Measurements from ENCODE around the gene NR2C1.

NR2C1 gene

DNA sequence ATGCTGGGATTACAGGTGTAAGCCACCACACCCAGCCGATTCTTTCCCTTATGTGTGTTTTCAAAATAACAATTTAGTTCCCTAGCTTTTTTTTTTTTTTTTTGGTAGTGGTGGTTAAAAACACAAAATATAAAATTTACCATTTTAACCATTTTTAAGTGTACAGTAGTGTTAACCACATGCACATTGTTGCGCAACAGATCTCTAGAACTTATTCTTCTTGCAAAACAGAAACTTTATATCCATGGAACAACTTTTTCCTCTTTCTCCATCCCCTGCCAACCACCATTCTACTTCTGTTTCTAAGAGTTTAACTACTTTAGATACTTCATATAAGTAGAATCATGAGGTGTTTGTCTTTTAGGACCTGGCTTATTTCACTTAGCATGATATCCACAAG, 68.8 kb downstream of the NR2C1 start:
- in situ Hi-C loops (cut with MboI; ENCODE audit: low sequenced_read_pairs): no loop called here

DNA sequence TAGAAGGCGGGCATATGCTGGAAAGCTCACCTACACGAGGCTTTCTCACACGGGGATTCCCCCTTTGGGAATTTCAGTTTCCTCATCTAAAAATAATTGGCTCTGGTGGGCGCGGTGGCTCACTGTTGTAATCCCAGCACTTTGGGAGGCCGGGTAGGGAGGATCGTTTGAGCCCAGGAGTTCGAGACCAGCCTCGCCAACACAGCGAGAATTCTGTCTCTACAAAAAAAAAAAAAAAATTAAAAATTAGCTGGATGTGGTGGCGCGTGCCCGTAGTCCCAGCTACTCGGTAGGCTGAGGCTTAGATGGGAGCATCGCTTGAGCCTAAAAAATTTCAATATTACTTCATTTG, 69.5 kb downstream of the NR2C1 start:
- in situ Hi-C loops (cut with MboI; ENCODE audit: low sequenced_read_pairs): no loop called here

DNA sequence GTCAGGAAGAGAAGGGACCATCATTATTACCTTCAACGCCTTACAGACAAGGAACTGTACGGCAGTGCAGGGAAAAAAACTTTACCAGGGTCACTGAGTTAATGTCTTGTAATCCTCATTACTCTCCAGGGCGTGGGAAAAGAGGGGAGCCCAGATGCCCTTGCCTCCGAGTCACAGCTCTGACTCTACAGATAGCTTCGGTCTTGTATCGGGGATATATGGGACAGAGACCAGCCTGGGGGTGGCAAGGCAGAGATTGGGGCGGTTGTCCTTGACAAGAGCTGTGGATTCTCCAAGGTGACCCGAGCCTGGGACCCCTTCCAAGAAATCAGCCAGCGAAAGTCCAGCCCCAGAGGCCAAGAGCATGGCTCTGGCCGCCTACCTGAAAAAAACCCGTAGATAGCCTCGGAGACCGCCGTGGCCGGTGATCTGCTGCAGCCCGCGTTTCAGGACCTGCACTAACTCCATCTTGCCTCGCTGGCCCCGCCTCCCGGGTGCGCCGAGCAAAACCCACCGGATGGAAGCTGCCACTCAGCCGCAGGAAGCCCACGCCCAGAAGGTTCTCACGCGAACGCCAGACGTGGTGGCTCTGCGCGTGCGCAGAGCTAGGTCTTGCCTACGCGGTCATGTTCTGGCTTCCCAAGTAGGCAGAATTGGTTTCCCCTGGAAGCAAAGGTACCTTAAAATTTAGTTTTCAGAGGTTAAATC, 70.1 kb downstream of the NR2C1 start, which contains the start of gene NDUFA12:
NDUFA12 (minus strand) TSS at position 485 of the 708 bp plus-strand sequence; CDS start at position 468, 17 bp downstream.
- in situ Hi-C loops (cut with MboI; ENCODE audit: low sequenced_read_pairs): no loop called here

DNA sequence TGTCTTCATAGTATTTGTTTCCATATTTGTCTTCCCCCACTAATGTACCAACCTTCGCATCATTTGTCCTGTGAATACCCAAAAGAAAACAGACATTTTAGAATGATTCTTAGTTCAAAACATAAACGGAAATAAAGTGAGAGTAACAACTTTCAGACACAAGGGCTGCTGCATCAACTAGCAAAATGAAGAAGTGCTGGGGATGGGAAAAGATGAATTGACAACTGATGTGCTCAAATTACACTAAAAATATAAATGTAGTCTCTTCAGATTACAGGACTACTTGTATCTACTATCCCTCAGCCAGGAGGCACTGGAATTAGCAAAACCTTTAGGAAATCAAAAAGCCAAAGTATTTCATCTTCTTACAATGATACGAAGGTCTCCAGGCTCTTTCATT, 70.7 kb downstream of the NR2C1 start:
- in situ Hi-C loops (cut with MboI; ENCODE audit: low sequenced_read_pairs): no loop called here

- in situ Hi-C loops (cut with MboI; ENCODE audit: low sequenced_read_pairs): loop anchor here (25.0 kb wide), 1 partner anchor 861 kb away; the partner anchor contains the start of gene PLXNC1
Observed at GRCh38 chr12:94998326-94998725, 75.1 kb downstream of the NR2C1 start.

DNA sequence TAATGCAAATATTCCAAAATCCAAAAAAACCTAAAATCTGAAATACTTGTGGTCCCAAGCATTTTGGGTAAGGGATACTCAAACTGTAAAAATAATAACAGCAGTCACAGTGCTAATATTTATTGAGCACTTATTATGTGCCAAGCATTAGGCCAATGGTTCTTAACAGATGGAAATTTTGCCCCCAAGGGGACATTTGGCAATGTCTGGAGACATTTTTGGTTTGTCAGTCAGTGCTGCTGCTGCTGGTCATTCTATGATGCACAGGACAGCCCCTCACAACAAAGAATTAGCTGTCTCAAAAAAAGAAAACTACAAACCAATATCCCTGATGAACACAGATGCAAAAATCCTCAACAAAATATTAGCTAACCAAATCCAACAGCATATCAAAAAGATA, 75.7 kb downstream of the NR2C1 start:
- in situ Hi-C loops (cut with MboI; ENCODE audit: low sequenced_read_pairs): loop anchor here (25.0 kb wide), 1 partner anchor 860 kb away; the partner anchor contains the start of gene PLXNC1

GRCh38 chr12:94997061-94997460, 76.4 kb downstream of the NR2C1 start:
- in situ Hi-C loops (cut with MboI; ENCODE audit: low sequenced_read_pairs): loop anchor here (25.0 kb wide), 1 partner anchor 860 kb away; the partner anchor contains the start of gene PLXNC1

DNA sequence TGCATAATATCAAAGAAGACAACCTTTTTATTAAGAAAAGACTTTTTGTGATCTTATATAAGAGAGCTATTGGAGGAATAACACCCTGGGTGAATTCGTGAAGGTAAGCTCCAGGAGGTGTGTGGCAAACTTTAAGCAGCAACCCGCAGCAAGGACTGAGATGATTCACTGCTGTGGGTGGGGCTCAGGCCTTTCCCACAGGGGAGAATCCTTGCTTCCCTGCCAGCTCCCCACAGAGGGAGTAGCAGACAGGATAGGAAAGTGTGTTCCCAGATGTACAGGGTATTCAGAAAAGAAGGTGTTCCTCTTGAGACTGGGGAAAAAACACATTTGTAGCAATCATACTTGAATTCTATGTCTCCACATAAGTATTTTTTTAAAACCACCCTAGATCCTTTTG, 79.1 kb downstream of the NR2C1 start:
- in situ Hi-C loops (cut with MboI; ENCODE audit: low sequenced_read_pairs): loop anchor here (25.0 kb wide), 1 partner anchor 857 kb away; the partner anchor contains the start of gene PLXNC1

- in situ Hi-C loops (cut with MboI; ENCODE audit: low sequenced_read_pairs): loop anchor here (25.0 kb wide), 1 partner anchor 857 kb away; the partner anchor contains the start of gene PLXNC1
Observed at GRCh38 chr12:94993855-94994254, 79.6 kb downstream of the NR2C1 start.

DNA sequence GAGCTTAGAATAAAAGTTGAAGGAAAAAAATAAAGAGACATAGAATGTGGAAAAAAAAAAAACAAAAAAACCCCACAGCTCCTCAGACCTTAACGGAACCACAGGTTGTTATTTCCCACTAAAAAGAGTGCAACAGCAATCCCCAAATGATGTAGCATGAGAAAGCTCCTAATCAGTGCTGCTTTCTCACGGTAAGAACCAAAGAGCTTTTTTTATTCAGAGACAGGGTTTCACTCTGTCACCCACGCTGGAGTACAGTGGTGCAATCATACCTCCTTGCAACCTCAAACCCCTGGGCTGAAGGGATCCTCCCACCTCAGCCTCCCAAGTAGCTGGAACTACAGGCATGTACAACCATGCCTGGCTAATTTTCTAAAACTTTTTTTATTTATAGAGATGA, 83.2 kb downstream of the NR2C1 start:
- in situ Hi-C loops (cut with MboI; ENCODE audit: low sequenced_read_pairs): loop anchor here (25.0 kb wide), 1 partner anchor 853 kb away; the partner anchor contains the start of gene PLXNC1

GRCh38 chr12:94988471-94988870, 84.9 kb downstream of the NR2C1 start:
- in situ Hi-C loops (cut with MboI; ENCODE audit: low sequenced_read_pairs): loop anchor here (25.0 kb wide), 1 partner anchor 851 kb away; the partner anchor contains the start of gene PLXNC1

GRCh38 chr12:94987801-94988200, 85.6 kb downstream of the NR2C1 start:
- in situ Hi-C loops (cut with MboI; ENCODE audit: low sequenced_read_pairs): loop anchor here (25.0 kb wide), 1 partner anchor 850 kb away; the partner anchor contains the start of gene PLXNC1

- in situ Hi-C loops (cut with MboI; ENCODE audit: low sequenced_read_pairs): loop anchor here (25.0 kb wide), 1 partner anchor 850 kb away; the partner anchor contains the start of gene PLXNC1
Observed at GRCh38 chr12:94987076-94987669, 86.2 kb downstream of the NR2C1 start.

DNA sequence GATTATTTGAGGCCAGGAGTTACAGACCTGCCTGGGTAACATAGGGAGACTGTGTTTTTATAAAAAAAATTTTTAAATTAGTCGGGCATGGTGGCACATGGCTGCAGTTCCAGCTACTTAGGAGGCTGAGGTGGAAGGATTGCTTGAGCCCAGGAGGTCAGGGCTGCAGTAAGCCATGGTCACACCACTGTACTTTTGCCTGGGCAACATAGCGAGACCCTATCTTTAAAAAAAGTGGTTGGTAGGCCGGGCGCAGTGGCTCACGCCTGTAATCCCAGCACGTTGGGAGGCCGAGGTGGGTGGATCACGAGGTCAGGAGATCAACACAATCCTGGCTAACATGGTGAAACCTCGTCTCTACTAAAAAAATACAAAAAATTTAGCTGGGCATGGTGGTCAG, 88.3 kb downstream of the NR2C1 start:
- in situ Hi-C loops (cut with MboI; ENCODE audit: low sequenced_read_pairs): loop anchor here (25.0 kb wide), 1 partner anchor 848 kb away; the partner anchor contains the start of gene PLXNC1

DNA sequence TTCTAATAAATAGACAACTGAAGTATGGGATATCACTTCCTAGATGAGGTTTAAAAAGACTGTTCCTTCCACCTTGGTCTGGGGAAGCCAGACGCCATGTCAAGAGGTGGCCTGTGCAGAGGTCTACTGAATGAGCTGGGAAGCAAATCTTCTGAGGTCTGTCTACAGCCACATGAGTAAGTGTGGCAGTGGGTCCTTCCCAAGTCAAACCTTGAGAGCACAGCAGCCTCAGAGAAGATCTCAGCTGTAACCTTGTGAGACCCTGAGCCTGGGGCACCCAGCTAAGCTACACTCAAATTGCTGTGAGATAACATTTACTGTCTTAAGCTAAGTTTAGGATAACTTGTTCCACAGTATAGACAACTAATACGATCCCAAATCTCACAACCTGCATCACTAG, 90.1 kb downstream of the NR2C1 start:
- in situ Hi-C loops (cut with MboI; ENCODE audit: low sequenced_read_pairs): loop anchor here (25.0 kb wide), 1 partner anchor 846 kb away; the partner anchor contains the start of gene PLXNC1

- in situ Hi-C loops (cut with MboI; ENCODE audit: low sequenced_read_pairs): loop anchor here (25.0 kb wide), 1 partner anchor 845 kb away; the partner anchor contains the start of gene PLXNC1
Observed at GRCh38 chr12:94982456-94982855, 91.0 kb downstream of the NR2C1 start.

GRCh38 chr12:94980577-94980976, 92.8 kb downstream of the NR2C1 start:
- in situ Hi-C loops (cut with MboI; ENCODE audit: low sequenced_read_pairs): loop anchor here (25.0 kb wide), 1 partner anchor 843 kb away; the partner anchor contains the start of gene PLXNC1

DNA sequence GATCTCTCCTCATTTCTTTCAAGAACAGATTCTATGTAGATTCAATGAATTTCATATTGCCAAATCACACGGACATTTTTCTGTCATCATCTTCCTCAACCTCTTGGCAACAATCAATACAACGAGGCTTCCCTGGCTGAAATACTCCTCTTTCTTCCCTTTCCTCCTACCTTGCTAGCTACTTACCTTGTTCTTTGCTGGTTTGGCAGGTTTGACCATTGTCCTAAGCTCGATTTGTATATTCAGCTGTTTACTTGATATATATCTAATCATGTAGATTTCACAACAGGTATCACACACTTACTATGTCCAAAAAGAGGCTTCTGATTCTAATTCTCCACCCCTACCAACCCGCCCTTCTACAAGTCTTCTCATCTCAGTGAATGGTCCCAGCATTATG, 93.5 kb downstream of the NR2C1 start:
- in situ Hi-C loops (cut with MboI; ENCODE audit: low sequenced_read_pairs): loop anchor here (25.0 kb wide), 1 partner anchor 843 kb away; the partner anchor contains the start of gene PLXNC1

- in situ Hi-C loops (cut with MboI; ENCODE audit: low sequenced_read_pairs): loop anchor here (25.0 kb wide), 1 partner anchor 841 kb away; the partner anchor contains the start of gene PLXNC1
Observed at GRCh38 chr12:94977766-94978468, 95.5 kb downstream of the NR2C1 start.

DNA sequence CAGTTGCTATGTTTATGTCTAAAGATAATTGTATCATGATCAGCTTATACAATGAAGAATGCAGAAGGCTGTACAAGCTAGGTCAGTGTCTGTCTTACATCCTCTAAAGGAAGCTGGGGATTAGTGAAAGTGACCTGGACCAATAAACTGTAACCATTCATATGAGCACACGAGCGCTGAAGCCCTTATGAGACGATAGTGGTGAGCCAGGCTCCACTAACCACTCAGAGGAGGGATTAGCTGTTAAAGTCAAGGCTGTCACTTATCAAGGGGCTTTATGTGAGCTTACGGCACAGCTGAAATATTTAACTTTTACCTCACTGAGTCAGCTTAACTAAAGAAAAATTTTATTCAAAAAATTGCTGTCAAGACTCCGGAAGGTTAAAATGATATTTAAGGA, 100.2 kb downstream of the NR2C1 start:
- in situ Hi-C loops (cut with MboI; ENCODE audit: low sequenced_read_pairs): no loop called here

GRCh38 chr12:94972795-94973194, 100.6 kb downstream of the NR2C1 start:
- in situ Hi-C loops (cut with MboI; ENCODE audit: low sequenced_read_pairs): no loop called here
